ENCODE data around the gene PRSS8. TPM values are rescaled to one million over a fixed set of nuclear protein-coding genes. Genes with fewer than 3 reads are reported as not detected.

The PRSS8 gene
- not detected for total RNA-seq

GRCh38 chr16:31135535-31136286 is at the start of gene PRSS8:
TSS of gene PRSS8 (minus strand) at chr16:31135727. CDS start at chr16:31135498, 229 bp downstream.

GRCh38 chr16:31179747-31180459 is 44.4 kb upstream of the PRSS8 start, which contains the start of gene FUS:
TSS of gene FUS (plus strand) at chr16:31180139. CDS start at chr16:31180215, 76 bp downstream.

GRCh38 chr16:31149894-31150890 is 14.7 kb upstream of the PRSS8 start, which contains the start of gene PRSS36:
TSS of gene PRSS36 (minus strand) at chr16:31150066. CDS start at chr16:31150035, 31 bp downstream.

GRCh38 chr16:31117384-31118222 is 17.9 kb downstream of the PRSS8 start, which contains the start of gene KAT8:
TSS of gene KAT8 (plus strand) at chr16:31117664. CDS start at chr16:31117682, 18 bp downstream.

GRCh38 chr16:31108035-31108793 is 27.3 kb downstream of the PRSS8 start, which contains the start of gene BCKDK:
TSS of gene BCKDK (plus strand) at chr16:31108386. CDS start at chr16:31109224, 838 bp downstream.

GRCh38 chr16:31094424-31095120 is 41.0 kb downstream of the PRSS8 start, which contains the start of gene VKORC1:
TSS of gene VKORC1 (minus strand) at chr16:31094797. CDS start at chr16:31094729, 68 bp downstream.

GRCh38 chr16:31088459-31089183 is 46.9 kb downstream of the PRSS8 start, which contains the start of gene PRSS53:
TSS of gene PRSS53 (minus strand) at chr16:31088943. CDS start at chr16:31088809, 134 bp downstream.

Small RNAs within 50 kb of the gene (small RNA-seq; reads per million reads assigned to genes)
- gene AC009088.4 (ENCODE audit: low replicate concordance) (not detected), gene NDUFA3P6 (ENCODE audit: low replicate concordance) (not detected)

Other genes with a start within 250 kb of the PRSS8 start
- gene BCL7C, start 241.7 kb downstream of the PRSS8 start, total RNA-seq: 47.3 TPM
- gene CTF1, start 239.1 kb downstream of the PRSS8 start, total RNA-seq: 0.31 TPM
- 45.4 TPM for gene FBXL19, start 212.2 kb downstream of the PRSS8 start, total RNA-seq
- 3.8 TPM for gene ORAI3, start 186.7 kb downstream of the PRSS8 start, total RNA-seq
- gene SETD1A, start 178.0 kb downstream of the PRSS8 start, total RNA-seq: 5.0 TPM
- gene HSD3B7, start 150.5 kb downstream of the PRSS8 start, total RNA-seq: 0.94 TPM
- gene STX1B, start 125.1 kb downstream of the PRSS8 start, total RNA-seq: 31.6 TPM
- 26.3 TPM for gene STX4, start 102.2 kb downstream of the PRSS8 start, total RNA-seq
- gene ZNF668, start 61.5 kb downstream of the PRSS8 start, total RNA-seq: 10.3 TPM
- gene ZNF646, start 61.3 kb downstream of the PRSS8 start, total RNA-seq: 20.3 TPM
- gene PRSS53, start 46.8 kb downstream of the PRSS8 start, total RNA-seq: 8.1 TPM
- 39.4 TPM for gene VKORC1, start 40.9 kb downstream of the PRSS8 start, total RNA-seq
- gene BCKDK, start 27.3 kb downstream of the PRSS8 start, total RNA-seq: 21.6 TPM
- 49.5 TPM for gene KAT8, start 18.1 kb downstream of the PRSS8 start, total RNA-seq
- gene PRSS36, start 14.3 kb upstream of the PRSS8 start, total RNA-seq: 0.31 TPM
- gene FUS, start 44.4 kb upstream of the PRSS8 start, total RNA-seq: 119 TPM
- gene PYCARD, start 67.0 kb upstream of the PRSS8 start, total RNA-seq: 1.3 TPM
- gene TRIM72, start 78.4 kb upstream of the PRSS8 start, total RNA-seq: 0.63 TPM
- not detected for gene PYDC1, start 81.4 kb upstream of the PRSS8 start, total RNA-seq
- gene ITGAM, start 124.2 kb upstream of the PRSS8 start, total RNA-seq: 1.3 TPM
- 1.3 TPM for gene ITGAX, start 219.4 kb upstream of the PRSS8 start, total RNA-seq

All from parietal lobe (tissue), 2 donors.